NCI-H2029 (cell line): ENCODE measurements around the gene MVD.
A peak's percentile ranks its signal among the peaks of the same experiment; 100 is the strongest.

ENCODE experiments used
- DNase-seq: peaks from one replicate; lab custom pipeline; 2025; lab: John Stamatoyannopoulos, UW

MVD gene

DNA sequence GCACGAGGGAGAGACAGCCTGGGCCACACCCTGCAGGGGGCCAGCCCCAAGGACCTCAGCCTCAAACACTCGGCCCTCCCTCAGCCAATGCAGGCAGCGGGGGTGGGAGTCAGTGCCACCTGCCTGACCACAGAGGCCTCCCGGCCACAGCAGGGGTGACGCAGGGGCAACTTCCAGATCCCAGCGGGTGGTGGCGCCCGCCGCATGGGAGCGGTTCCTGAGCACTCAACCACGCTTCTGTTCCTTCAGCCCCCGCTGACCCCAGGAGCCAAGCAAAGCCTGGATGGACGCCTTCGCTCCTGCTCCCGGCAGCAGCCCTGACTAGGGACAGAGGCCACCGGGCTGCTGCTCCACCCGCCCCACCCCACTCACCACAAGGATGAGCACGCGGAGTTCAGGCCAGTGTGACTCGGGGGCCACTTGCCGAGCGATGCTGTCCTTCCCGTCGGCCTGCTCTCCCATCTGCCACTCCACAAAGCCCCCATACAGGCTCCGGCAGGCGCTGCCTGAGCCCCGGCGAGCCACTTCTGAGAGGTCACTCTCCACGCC, 7.1 kb downstream of the MVD start:
- no peak for DNase-seq

DNA sequence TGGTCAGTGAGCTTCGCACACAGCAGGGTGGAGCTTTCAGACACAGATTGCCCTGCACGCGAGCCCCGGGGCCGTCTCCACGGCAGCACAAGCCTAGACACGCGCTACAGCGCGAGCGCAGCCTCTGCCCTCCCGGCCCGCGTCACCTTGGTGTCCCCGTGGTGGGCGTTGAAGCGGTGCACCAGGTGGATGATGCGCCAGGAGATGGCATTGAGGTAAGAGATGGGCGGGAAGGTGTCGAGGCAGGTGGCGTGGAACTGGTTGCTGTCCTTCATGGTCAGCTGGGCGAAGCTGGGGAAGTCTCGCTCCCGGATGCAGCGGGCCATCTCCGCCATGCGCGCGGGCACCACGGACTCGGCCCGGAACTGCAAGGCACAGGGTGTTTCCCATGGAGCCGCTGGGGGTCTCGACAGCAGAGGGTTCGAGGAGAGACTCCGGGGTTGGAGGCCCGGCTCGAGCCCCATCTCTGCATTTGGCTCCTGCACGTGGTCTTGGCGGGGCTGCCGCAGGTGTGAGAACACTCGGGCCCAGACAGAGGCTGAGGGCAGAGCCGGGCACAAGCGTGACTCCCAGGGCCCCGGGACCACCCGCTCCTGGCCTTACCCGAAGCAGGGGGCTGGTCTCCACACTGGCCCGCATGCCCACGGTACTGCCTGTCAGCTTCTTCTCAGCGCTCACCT, 7.7 kb downstream of the MVD start:
- no peak for DNase-seq

DNA sequence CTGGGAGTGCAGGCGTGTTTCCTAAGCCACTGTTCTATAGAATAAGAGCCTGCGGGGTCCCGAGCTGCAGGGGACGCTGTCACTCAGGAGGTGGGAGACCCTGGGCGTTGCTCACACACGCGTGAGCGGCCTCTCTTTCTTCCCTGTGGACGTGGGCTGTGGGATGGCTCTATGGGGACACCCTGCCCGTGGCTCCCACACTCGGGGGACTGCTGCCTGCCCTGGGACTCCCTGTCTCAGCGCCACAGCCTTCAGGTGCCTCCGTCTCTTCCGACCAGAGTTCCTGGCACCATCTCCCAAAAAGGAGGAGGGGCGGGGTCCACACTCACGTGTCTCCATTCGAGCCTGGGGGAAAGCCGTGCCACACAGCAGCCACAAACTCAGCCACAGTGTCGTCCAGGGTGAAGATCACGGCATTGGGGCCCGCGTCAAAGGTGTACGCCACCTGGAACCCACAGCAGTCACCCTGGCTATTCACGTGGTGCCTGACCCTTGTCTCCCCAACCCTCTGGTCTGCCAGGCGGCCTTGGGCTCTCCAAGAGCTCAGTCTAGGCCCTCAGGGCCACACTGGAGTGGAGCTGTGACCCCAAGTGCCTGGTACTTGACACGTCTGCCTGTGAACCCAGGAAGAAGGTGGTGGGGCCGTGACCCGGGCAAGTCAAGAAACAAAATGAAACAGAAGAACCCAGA, 8.4 kb downstream of the MVD start:
- DNase-seq = no peak

GRCh38 chr16:88653596-88654362, 9.1 kb downstream of the MVD start:
- no peak for DNase-seq

GRCh38 chr16:88653101-88653500, 9.8 kb downstream of the MVD start:
- DNase-seq = no peak

DNA sequence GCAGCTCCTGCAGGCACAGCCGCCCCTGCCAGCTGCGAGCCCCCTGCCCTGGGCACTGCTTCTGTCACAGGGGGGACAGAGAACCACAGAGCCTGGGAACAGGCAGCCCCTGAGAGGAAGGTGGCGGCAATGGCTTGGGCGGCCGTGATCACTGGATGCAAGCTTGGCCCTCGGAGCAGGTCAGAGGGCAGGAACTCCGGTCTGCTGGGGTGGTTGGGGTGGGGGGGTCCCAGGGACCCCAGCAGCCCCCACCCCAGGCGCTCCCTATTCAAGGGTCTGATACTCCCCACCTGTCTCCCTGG, 10.2 kb downstream of the MVD start:
- DNase-seq = no peak

- DNase-seq = no peak
Observed at GRCh38 chr16:88651989-88652761, 10.7 kb downstream of the MVD start.

DNA sequence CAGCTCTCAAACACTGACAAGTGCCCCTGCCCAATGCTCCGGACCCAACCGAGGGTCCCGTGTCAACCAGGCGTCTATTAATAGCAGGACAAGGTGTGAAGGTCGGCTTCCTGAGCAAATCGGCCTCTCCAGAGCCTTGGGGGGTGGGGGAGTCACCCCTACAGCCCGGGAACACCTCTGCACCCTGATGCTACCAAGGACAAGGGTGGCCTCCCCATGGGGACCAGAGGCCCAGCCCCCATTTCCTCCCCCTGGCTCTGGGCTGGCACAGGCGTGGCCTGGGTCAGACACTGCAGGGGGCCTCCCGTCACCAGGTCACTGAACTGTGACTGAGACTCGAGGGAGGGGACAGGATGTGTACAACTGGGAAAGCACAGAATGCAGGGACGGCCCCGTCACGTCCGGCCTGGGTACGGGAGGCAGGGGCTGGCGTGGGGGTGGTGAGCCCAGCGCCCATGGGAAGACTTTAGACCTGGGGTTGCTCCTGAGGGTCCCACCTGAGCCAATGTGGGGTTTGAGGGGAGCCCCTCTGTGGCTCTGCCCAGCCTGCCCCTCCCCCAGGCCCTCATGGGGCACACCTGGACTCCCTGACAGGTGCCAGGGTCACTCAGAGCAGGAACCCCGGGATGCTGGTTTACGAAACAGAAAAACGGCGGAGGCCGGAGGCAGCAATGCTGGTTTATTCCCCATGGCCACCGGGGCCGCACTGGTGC, 11.5 kb downstream of the MVD start:
- DNase-seq = peak; percentile 63

DNA sequence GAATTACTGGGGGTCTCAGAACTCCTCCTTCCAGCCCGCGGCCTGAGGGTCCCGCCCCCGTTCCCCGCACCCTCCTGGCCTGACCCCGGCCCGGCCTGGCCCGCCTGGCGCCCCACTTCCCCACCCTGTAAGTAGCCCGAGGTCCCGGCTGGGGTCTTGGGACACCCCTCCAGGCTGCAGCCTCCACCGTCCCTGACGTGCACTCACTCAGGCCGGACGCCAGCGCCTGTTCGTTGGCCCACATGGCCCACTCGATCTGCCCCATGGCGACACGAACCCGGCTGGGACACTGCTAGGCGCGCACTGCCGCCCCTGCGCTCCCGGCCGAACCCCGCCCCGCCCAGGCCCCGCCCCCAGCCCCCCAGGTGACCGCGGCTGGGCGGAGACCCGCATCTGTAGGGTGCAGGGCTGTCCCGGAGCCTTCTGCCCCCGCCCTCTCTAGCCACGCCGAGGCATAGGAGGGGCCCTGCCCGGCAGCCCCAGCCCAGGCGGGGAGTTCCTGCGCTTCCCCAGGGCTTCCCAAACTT, 12.1 kb downstream of the MVD start, which contains the start of gene CYBA:
Gene CYBA, minus strand, starts transcription at position 305 of the 527 bp plus-strand sequence. Its CDS starts 40 bp downstream, at position 265.
- peak; percentile 13 for DNase-seq

DNA sequence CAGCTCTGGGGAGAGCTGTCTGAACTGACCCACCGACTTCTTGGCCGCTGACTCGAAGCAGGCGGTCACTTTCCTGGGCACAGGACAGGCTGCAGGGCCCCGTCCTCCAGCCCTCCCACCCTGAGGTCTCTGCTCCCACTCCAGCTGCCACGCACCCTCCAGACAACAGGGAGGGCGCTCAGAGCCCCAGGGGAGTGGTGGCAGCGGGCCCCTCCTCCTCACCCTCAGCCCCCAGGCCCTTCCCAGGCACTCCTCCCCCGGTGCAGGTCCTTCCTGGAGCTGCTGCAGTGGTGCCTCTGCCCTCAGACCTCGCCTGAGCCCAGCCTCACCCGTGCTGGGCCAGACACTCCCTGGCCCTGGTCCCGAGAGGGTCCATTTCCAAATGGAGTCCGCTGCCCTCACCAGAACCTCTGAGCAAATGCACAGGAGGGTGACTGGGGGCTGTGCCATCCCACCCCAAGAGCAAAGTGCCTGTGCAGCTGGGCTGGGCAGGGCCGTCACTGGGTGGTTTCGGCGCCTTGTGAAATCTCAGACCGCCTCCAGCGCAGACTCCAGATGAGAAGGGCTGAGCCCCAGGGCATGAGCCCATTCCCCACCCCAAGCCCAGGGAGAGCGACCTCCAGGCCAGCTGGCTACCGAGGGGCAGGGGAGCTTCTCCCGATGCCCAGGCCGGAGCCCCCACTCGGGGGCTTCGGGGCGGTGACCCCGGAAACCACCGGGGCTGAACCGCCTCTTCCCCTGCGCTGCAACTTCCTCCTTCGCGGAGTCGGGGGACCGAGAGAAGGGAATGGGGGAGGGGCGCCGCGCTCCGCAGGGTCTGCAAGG, 12.8 kb downstream of the MVD start:
- no peak for DNase-seq

GRCh38 chr16:88649195-88649923, 13.5 kb downstream of the MVD start:
- peak; percentile 33 for DNase-seq

DNA sequence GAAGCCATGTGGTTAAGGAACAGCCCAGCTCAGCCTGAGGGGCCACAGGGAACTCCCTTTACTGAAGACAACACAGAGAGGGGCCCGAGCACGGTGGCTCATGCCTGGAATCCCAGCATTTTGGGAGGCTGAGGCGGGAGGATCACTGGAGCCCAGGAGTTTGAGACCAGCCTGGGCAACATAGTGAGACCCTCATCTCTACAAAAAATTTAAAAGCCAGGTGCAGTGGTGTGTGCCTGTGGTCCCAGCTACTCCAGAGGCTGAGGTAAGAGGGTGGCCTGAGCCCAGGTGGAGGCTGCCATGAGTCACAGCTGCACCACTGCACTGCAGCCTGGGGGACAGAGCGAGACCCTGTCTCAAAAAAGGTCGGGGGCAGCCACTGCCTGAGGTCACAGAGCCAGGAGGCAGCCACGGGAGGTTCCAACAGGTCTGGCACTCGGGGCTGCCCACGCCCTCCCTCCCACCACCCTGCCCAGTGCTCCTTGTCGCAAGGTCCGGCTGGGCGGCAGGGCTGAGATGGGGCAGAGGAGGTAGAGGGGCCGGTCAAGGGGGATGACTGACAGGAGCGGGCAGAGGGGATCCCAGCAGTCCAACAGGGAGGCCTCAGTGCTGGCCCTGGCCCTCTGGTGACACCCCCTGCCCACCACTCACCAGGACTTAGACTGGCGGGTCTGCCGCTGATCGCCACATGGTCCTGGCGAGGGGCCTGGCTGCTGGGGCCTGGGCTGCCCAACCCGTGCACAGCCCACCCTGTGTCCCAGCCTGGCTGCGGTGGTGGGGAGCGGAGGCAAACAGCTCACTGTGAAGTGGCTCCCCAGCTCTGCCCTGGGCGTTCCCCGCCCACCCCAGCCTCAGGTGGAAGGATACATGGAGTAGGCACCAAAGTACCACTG, 15.5 kb downstream of the MVD start:
- no peak for DNase-seq

DNA sequence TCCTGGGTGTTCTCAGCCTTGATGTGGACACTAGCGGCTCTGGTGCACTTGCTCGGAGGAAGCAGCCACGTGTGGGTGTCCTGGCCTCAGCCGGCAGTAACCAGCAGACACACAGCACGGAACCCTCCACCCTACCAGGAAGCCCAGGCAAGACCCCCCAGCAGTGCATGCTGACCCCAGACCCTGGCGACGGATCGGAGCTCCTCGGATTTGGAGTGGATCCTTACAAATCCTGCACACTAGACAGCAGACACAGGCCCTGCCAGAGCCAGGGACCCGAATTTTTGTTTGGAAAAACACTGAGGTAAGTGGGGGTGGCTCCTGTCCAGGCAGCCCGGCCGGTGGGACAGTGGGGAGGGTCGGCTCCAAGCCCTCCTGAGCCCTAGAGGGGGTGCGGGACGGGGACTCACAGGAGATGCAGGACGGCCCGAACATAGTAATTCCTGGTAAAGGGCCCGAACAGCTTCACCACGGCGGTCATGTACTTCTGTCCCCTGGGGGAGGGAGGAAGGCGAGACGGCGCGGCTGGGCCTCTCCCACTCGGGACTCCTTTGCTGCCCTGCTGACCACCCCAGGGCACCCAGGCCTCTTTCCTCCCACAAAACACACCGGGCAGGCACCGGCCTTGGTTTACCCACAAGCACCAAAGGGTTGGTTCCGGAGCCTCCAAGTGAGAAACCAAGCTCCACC, 16.4 kb downstream of the MVD start:
- DNase-seq = no peak

DNA sequence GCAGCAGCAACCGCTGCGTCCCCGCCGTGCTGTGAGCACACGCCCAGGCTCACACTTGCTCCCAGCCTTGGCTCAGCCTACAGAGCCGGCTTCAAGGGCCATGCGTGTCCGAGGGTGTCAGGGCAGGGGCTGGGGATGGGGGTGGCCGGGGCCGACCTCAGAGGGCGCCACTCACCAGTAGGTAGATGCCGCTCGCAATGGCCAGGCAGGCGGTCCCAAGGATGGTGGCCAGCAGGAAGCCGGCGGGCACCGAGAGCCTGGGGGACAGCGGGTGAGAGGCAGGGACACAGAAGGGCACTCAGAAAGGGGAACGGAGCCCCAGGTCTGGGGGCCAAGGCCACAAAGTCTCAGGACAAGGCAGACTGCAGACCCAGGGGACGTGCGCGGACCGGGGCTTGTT, 16.9 kb downstream of the MVD start:
- no peak for DNase-seq

- DNase-seq = no peak
Observed at GRCh38 chr16:88645455-88645854, 17.4 kb downstream of the MVD start.

DNA sequence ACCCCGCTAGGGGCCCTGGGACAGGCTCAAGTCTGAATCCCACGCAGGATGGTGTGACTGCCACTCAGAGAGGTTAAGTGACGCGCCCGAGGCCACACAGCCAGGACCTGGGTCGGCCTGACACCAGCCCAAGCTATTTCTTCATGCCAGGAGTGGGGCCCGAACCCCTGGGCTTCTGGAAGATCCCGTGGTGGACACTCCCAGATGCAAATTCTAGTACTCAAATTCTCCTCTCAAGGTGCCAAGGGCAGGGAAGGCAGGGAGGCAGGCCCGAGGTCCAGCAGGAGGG, 19.3 kb downstream of the MVD start:
- DNase-seq = no peak

DNA sequence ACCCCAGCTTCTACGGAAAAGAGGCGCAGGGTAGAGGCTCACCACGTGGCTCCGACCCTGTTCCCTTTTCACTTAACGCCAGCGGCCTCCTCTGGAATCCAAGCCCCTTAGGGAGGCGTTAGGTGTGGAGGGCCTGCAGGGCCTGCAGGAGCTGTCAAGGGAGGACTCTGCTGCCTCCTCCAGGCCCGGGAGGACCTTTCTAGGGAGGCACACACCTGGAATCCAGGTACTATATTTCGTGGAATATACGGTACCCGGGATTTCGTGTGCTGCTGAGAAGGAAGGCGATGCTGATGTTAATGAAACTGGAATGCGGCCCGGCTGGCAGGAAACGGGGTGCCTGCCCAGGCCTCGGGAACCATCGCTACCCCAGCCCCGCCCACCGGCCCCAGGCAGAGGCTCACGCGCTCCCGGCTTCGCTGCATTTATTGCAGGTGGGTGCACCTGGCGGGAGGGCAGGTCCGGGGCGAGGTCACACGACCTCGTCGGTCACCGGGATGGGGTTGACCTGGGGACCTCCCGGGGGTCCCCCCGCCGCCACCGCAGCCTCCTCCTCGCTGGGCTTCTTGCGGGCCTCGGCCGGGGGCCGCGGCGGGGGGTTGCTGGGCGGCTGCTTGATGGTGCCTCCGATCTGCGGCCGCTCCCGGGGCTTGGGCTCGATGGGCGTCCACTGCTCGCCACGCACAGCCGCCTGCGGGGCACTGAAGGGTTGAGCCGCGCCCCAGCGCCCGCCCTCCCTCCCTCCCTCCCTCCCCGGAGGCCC, 19.8 kb downstream of the MVD start:
- no peak for DNase-seq
